PFSK-1 (cell line): ENCODE results near the gene MED6.

Experiments used
- POLR2AphosphoS5 ChIP-seq: IDR thresholded peaks from 2 replicates; pipeline ENCODE4 v1.6.1; 2012; ENCODE audit warnings: low read depth, mild to moderate bottlenecking, control low read depth, low read length, moderate library complexity
- TF ChIP-seq, protein P1 (sequence below), 2 experiments: IDR thresholded peaks; 2 replicates each; pipeline versions ENCODE4 v1.6.1 to v1.8.0; 2011 to 2012; ENCODE audit warnings: low read depth in 2 of 2, low read length in 2 of 2, control low read depth in 1 of 2, inconsistent platforms in 1 of 2, mild to moderate bottlenecking in 1 of 2, moderate library complexity in 1 of 2; ENCODE audit not compliant: insufficient read depth in 1 of 2

- no peak for TF ChIP-seq POLR2AphosphoS5
- TF ChIP-seq, protein P1, sequence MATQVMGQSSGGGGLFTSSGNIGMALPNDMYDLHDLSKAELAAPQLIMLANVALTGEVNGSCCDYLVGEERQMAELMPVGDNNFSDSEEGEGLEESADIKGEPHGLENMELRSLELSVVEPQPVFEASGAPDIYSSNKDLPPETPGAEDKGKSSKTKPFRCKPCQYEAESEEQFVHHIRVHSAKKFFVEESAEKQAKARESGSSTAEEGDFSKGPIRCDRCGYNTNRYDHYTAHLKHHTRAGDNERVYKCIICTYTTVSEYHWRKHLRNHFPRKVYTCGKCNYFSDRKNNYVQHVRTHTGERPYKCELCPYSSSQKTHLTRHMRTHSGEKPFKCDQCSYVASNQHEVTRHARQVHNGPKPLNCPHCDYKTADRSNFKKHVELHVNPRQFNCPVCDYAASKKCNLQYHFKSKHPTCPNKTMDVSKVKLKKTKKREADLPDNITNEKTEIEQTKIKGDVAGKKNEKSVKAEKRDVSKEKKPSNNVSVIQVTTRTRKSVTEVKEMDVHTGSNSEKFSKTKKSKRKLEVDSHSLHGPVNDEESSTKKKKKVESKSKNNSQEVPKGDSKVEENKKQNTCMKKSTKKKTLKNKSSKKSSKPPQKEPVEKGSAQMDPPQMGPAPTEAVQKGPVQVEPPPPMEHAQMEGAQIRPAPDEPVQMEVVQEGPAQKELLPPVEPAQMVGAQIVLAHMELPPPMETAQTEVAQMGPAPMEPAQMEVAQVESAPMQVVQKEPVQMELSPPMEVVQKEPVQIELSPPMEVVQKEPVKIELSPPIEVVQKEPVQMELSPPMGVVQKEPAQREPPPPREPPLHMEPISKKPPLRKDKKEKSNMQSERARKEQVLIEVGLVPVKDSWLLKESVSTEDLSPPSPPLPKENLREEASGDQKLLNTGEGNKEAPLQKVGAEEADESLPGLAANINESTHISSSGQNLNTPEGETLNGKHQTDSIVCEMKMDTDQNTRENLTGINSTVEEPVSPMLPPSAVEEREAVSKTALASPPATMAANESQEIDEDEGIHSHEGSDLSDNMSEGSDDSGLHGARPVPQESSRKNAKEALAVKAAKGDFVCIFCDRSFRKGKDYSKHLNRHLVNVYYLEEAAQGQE (IDR thresholded peaks at IDR 0.05; ENCODE audit: insufficient read depth in 1 of 2, low read depth in 2 of 2, low read length in 2 of 2), result no peak
Observed at GRCh38 chr14:70563417-70563816, 37.0 kb downstream of the MED6 start.
